Trophoblast cell (in vitro differentiated cells and primary cell): ENCODE data around the gene PDLIM1.
A peak's percentile ranks its signal among the peaks of the same experiment; 100 is the strongest.

Experiments
- DNase-seq, 2 donors: peaks; one replicate each; pipeline ENCODE4 v3.0.0-alpha.2; 2016
- H2AFZ ChIP-seq: 2 replicates; pipeline ENCODE4 v1.6.1; 2013; ENCODE audit warnings: low read length, moderate library complexity, mild to moderate bottlenecking; ENCODE audit not compliant: insufficient read depth, poor library complexity
- H2AK5ac ChIP-seq: 2 replicates; pipeline ENCODE4 v1.6.1; 2013; ENCODE audit warnings: mild to moderate bottlenecking, low read length
- H2BK120ac ChIP-seq: 2 replicates; pipeline ENCODE4 v1.6.1; 2013; ENCODE audit warnings: low read length, mild to moderate bottlenecking, moderate library complexity; ENCODE audit not compliant: insufficient read depth, poor library complexity
- H2BK12ac ChIP-seq: 2 replicates; pipeline ENCODE4 v1.6.1; 2013; ENCODE audit warnings: mild to moderate bottlenecking, low read length, moderate library complexity
- H2BK5ac ChIP-seq: 2 replicates; pipeline ENCODE4 v1.6.1; 2013; ENCODE audit warnings: low read length, low read depth, moderate library complexity, mild to moderate bottlenecking; ENCODE audit not compliant: poor library complexity
- H3K14ac ChIP-seq: 2 replicates; pipeline ENCODE4 v1.6.1; 2013; ENCODE audit warnings: mild to moderate bottlenecking, low read length
- H3K18ac ChIP-seq: 2 replicates; pipeline ENCODE4 v1.6.1; 2013; ENCODE audit warnings: mild to moderate bottlenecking, low read length
- H3K23ac ChIP-seq: 2 replicates; pipeline ENCODE4 v1.6.1; 2013; ENCODE audit warnings: low read length
- H3K27ac ChIP-seq: 2 replicates; pipeline ENCODE4 v1.5.1; 2013; ENCODE audit warnings: low read depth, mild to moderate bottlenecking, inconsistent platforms, low read length, moderate library complexity
- H3K27me3 ChIP-seq: 2 replicates; pipeline ENCODE4 v1.6.1; 2013; ENCODE audit warnings: inconsistent platforms, mild to moderate bottlenecking, low read length, moderate library complexity; ENCODE audit not compliant: insufficient read depth
- H3K36me3 ChIP-seq, 2 experiments: 1 replicate in 1 of 2; 2 replicates in 1 of 2; pipeline ENCODE4 v1.6.1; 2013; ENCODE audit warnings: low read length in 2 of 2, mild to moderate bottlenecking in 2 of 2, moderate library complexity in 1 of 2; ENCODE audit not compliant: insufficient read depth in 2 of 2, control insufficient read depth in 1 of 2
- H3K4ac ChIP-seq: 2 replicates; pipeline ENCODE4 v1.6.1; 2013; ENCODE audit warnings: low read depth, mild to moderate bottlenecking, low read length, moderate library complexity
- H3K4me1 ChIP-seq, 2 experiments: 1 replicate in 1 of 2; 2 replicates in 1 of 2; pipeline ENCODE4 v1.6.1; 2013; ENCODE audit warnings: low read length in 2 of 2, mild to moderate bottlenecking in 2 of 2, moderate library complexity in 1 of 2; ENCODE audit not compliant: insufficient read depth in 2 of 2, control insufficient read depth in 1 of 2
- H3K4me2 ChIP-seq: 2 replicates; pipeline ENCODE4 v1.6.1; 2013; ENCODE audit warnings: inconsistent platforms, mild to moderate bottlenecking, low read length, moderate library complexity
- H3K4me3 ChIP-seq: 2 replicates; pipeline ENCODE4 v1.5.1; 2013; ENCODE audit warnings: mild to moderate bottlenecking, low read depth, low read length, inconsistent platforms
- H3K79me1 ChIP-seq: one replicate; pipeline ENCODE4 v1.6.1; 2013; ENCODE audit warnings: low read length
- H3K79me2 ChIP-seq: 2 replicates; pipeline ENCODE4 v1.6.1; 2013; ENCODE audit warnings: low read length, mild to moderate bottlenecking; ENCODE audit not compliant: control insufficient read depth, insufficient read depth, poor library complexity
- H3K9ac ChIP-seq: 2 replicates; pipeline ENCODE4 v1.6.1; 2013; ENCODE audit warnings: mild to moderate bottlenecking, low read length
- H3K9me3 ChIP-seq: 2 replicates; pipeline ENCODE4 v1.6.1; 2013; ENCODE audit warnings: low read depth, mild to moderate bottlenecking, control low read depth, inconsistent platforms, low read length; ENCODE audit not compliant: insufficient read depth
- H4K12ac ChIP-seq: 2 replicates; pipeline ENCODE4 v1.6.1; 2013; ENCODE audit warnings: low read depth, mild to moderate bottlenecking, low read length, moderate library complexity
- H4K8ac ChIP-seq: 2 replicates; pipeline ENCODE4 v1.6.1; 2013; ENCODE audit warnings: low read depth, mild to moderate bottlenecking, low read length, moderate library complexity
- H4K91ac ChIP-seq: one replicate; pipeline ENCODE4 v1.6.1; 2013; ENCODE audit warnings: low read depth, mild to moderate bottlenecking, low read length, moderate library complexity
- WGBS: extraction: QIAGEN DNeasy Blood & Tissue Kit; methylation state at CpG from one replicate; pipeline ENCODE4 v1.1.7; 2013; ENCODE audit warnings: missing lambda C conversion rate; ENCODE audit not compliant: insufficient read length, insufficient coverage; ENCODE audit errors: extremely low coverage; 5-methylcytosine and 5-hydroxymethylcytosine counted together

The PDLIM1 gene

GRCh38 chr10:95275726-95276366 is 15.0 kb downstream of the PDLIM1 start:
- Histone ChIP-seq H3K9ac (no peak overlapping the region), H3K79me1 (peaks cover 2% of the 10 kb centered on the region), H3K9me3 (no peaks in the 10 kb centered on the region), H4K12ac (no peak overlapping the region), H3K4me2 (no peak overlapping the region), H4K8ac (no peak overlapping the region), H2AK5ac (no peak overlapping the region), H3K79me2 (peaks cover 10% of the 10 kb centered on the region), H2BK12ac (no peak overlapping the region), H3K36me3 (peaks cover 0 to 4% of the 10 kb centered on the region in 2 experiments), H2BK5ac (no peak overlapping the region), H3K23ac (no peak overlapping the region), H3K4ac (peak overlapping the region; percentile 72), H3K27me3 (no peaks in the 10 kb centered on the region), H3K4me1 (peaks cover 14 to 24% of the 10 kb centered on the region in 2 experiments), H2AFZ (no peak overlapping the region), H3K27ac (no peak overlapping the region), H4K91ac (no peak overlapping the region), H3K4me3 (no peak overlapping the region), H2BK120ac (no peak overlapping the region), H3K14ac (no peak overlapping the region), H3K18ac (no peak overlapping the region)
- no CpG with 5 or more reads among the region's 1 CpG for WGBS
- DNase-seq = no peak

DNA sequence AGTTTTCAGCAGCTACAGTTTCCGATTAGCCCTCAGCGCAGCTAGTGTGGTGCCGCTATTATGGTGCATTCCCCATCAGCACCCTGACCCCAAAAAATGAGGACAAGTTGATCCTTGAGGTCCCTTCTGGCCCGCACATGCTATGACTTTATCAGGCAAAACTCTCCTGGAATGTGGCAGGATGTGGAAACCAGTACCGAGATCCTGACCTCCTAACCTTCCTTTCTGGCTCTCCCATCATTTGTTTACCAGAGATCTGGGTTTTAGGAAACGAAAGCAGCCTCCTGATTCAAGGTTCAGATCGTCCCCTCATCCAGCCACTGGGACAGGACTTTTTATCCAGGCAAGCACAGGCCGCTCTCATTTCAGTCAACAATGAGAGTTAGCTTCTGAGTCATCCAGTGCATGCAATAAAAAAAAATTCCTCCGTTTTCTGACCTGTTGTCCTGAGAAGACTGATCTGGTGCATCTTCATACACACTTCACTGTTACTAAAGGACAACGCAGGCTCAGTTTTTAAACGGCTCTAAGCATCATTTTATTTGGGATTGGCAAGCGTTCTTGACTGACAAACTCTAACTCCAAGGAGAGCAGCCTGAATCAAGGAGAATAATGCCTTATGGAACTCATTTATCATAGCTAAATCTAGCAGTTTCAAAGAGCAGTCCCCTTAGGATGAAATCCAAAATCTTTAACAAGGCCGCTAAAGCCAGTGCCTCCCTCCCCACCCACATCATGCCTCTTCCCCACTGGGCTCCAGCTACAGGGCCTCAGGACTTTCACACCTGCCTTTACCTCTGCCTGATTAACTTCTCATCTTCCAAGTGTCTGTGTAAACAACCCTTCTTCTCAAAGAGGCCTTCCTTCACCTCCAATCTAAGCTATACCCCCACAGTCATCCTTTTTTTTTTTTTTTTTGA is 17.1 kb downstream of the PDLIM1 start:
- Histone ChIP-seq H3K9ac (no peak overlapping the region), H3K18ac (no peak overlapping the region), H3K9me3 (no peaks in the 10 kb centered on the region), H2AFZ (no peak overlapping the region), H4K12ac (no peak overlapping the region), H3K4me2 (peak overlapping the region; percentile 0), H2BK120ac (no peak overlapping the region), H3K23ac (no peak overlapping the region), H2AK5ac (no peak overlapping the region), H4K8ac (no peak overlapping the region), H3K79me2 (peaks cover 6% of the 10 kb centered on the region), H3K14ac (no peak overlapping the region), H3K27me3 (no peaks in the 10 kb centered on the region), H3K36me3 (peaks cover 2 to 11% of the 10 kb centered on the region in 2 experiments), H2BK5ac (peak overlapping the region; percentile 42), H3K4me3 (no peak overlapping the region), H3K4ac (peak overlapping the region; percentile 43), H3K27ac (peak overlapping the region; percentile 13), H3K79me1 (peaks cover 10% of the 10 kb centered on the region), H3K4me1 (peaks cover 20 to 29% of the 10 kb centered on the region in 2 experiments), H2BK12ac (peak overlapping the region; percentile 32), H4K91ac (peak overlapping the region; percentile 4)
- DNase-seq = peak in 1 of 2 donors; percentile 55
- no CpG with 5 or more reads among the region's 13 CpGs for WGBS

DNA sequence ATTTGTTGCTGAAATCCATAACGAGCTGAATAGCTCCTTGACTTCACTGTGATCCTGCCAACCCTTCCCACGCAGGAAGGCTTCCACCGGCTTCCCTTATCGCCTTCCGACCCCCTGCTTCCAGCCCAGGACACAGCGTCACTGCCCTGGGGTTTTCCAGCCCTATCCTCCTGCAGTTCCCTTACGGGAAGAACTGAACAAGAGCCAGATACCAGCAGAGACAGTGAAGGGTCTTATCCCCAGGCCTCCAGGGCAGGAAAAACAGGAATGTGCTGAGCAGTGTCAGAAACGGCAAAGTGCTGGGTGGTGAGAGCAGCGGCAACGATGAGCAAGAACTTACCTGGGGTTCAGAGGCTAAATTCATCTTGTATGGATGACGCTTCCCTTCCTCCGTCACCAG is 22.4 kb downstream of the PDLIM1 start:
- Histone ChIP-seq H3K4ac (no peak overlapping the region), H3K18ac (no peak overlapping the region), H4K8ac (no peak overlapping the region), H4K12ac (no peak overlapping the region), H3K27me3 (no peaks in the 10 kb centered on the region), H3K9ac (peak overlapping the region; percentile 9), H2AK5ac (no peak overlapping the region), H2BK120ac (no peak overlapping the region), H3K14ac (no peak overlapping the region), H3K4me2 (peak overlapping the region; percentile 52), H3K79me1 (peaks cover 26% of the 10 kb centered on the region), H3K4me1 (peaks cover 25 to 30% of the 10 kb centered on the region in 2 experiments), H3K36me3 (peaks cover 11 to 16% of the 10 kb centered on the region in 2 experiments), H2BK12ac (no peak overlapping the region), H4K91ac (peak overlapping the region; percentile 29), H3K27ac (peak overlapping the region; percentile 96), H2AFZ (no peak overlapping the region), H3K9me3 (no peaks in the 10 kb centered on the region), H3K4me3 (no peak overlapping the region), H2BK5ac (peak overlapping the region; percentile 24), H3K23ac (no peak overlapping the region), H3K79me2 (peaks cover 6% of the 10 kb centered on the region)
- peak; percentile 90 to 94 for DNase-seq
- no CpG with 5 or more reads among the region's 12 CpGs for WGBS

- no CpG with 5 or more reads among the region's 3 CpGs for WGBS
- no peak overlapping the region for H4K8ac ChIP-seq
- peaks cover 17 to 23% of the 10 kb centered on the region in 2 experiments for H3K36me3 ChIP-seq
- no peak overlapping the region for H2AK5ac ChIP-seq
- H3K4me2 ChIP-seq = no peak overlapping the region
- no peak overlapping the region for H2BK12ac ChIP-seq
- no peaks in the 10 kb centered on the region for H3K9me3 ChIP-seq
- no peak overlapping the region for H3K4ac ChIP-seq
- no peak overlapping the region for H4K12ac ChIP-seq
- no peak overlapping the region for H2BK120ac ChIP-seq
- no peak overlapping the region for H3K4me3 ChIP-seq
- peaks cover 29 to 31% of the 10 kb centered on the region in 2 experiments for H3K4me1 ChIP-seq
- no peak for DNase-seq
- H3K27ac ChIP-seq = no peak overlapping the region
- H3K18ac ChIP-seq = no peak overlapping the region
- no peak overlapping the region for H2BK5ac ChIP-seq
- H3K9ac ChIP-seq = no peak overlapping the region
- H3K14ac ChIP-seq = no peak overlapping the region
- H2AFZ ChIP-seq = no peak overlapping the region
- no peak overlapping the region for H4K91ac ChIP-seq
- no peaks in the 10 kb centered on the region for H3K27me3 ChIP-seq
- H3K79me1 ChIP-seq = peaks cover 31% of the 10 kb centered on the region
- H3K79me2 ChIP-seq = peaks cover 7% of the 10 kb centered on the region
- no peak overlapping the region for H3K23ac ChIP-seq
Measured at GRCh38 chr10:95267251-95267650, 23.6 kb downstream of the PDLIM1 start.
